ENCODE results near the gene PPIL3.

DNA sequence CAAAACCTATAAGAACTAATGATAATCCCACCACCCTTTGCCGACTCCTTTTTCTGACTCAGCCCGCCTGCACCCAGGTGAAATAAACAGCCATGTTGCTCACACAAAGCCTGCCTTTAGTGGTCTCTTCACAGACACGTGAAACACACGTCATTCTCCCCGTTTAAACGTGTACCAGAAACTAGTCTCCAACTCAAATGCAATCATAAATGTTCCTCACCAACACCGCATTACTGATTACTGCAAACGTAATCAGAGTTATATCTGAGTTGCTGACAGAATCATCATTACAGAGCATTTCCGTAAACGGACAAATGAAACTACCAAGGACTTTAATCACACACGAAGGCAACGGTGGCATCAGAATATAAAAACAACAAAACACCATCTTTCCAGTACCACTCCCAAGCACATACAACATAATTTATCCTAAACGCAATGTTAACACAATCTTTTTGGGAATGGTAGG lies 26.3 kb downstream of the PPIL3 start:
- TF ChIP-seq, protein P1, sequence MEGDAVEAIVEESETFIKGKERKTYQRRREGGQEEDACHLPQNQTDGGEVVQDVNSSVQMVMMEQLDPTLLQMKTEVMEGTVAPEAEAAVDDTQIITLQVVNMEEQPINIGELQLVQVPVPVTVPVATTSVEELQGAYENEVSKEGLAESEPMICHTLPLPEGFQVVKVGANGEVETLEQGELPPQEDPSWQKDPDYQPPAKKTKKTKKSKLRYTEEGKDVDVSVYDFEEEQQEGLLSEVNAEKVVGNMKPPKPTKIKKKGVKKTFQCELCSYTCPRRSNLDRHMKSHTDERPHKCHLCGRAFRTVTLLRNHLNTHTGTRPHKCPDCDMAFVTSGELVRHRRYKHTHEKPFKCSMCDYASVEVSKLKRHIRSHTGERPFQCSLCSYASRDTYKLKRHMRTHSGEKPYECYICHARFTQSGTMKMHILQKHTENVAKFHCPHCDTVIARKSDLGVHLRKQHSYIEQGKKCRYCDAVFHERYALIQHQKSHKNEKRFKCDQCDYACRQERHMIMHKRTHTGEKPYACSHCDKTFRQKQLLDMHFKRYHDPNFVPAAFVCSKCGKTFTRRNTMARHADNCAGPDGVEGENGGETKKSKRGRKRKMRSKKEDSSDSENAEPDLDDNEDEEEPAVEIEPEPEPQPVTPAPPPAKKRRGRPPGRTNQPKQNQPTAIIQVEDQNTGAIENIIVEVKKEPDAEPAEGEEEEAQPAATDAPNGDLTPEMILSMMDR (optimal IDR thresholded peaks at IDR 0.05 in 1 of 3, IDR thresholded peaks at IDR 0.05 in 1 of 3, conservative IDR thresholded peaks at IDR 0.05 in 1 of 3; ENCODE audit: extremely low read depth in 1 of 3, insufficient read depth in 2 of 3, low read length in 3 of 3) = no peak
- TF ChIP-seq EZH2 (IDR thresholded peaks at IDR 0.05; ENCODE audit: low read length) = no peak
